Nephron (organoid): Measurements from ENCODE around the gene LSG1.

Source experiments
- H3K27ac Mint-ChIP-seq, 3 experiments: 2 replicates each; pipeline ENCODE4 v1.8.0; 2020; ENCODE audit warnings: mixed read lengths in 3 of 3, mild to moderate bottlenecking in 2 of 3, moderate library complexity in 1 of 3
- H3K27me3 Mint-ChIP-seq: 2 replicates; pipeline ENCODE4 v1.8.0; 2021; ENCODE audit warnings: low read depth, mild to moderate bottlenecking, moderate library complexity, mixed read lengths
- H3K36me3 Mint-ChIP-seq: 2 replicates; pipeline ENCODE4 v1.8.0; 2020; ENCODE audit warnings: low read depth, mixed read lengths
- H3K4me1 Mint-ChIP-seq: 2 replicates; pipeline ENCODE4 v1.8.0; 2020; ENCODE audit warnings: mixed read lengths
- H3K4me3 Mint-ChIP-seq, 3 experiments: 2 replicates each; pipeline ENCODE4 v1.8.0; 2020; ENCODE audit warnings: mild to moderate bottlenecking in 3 of 3, mixed read lengths in 3 of 3, moderate library complexity in 2 of 3
- H3K9me3 Mint-ChIP-seq: 2 replicates; pipeline ENCODE4 v1.8.0; 2020; ENCODE audit warnings: mixed read lengths
- TF ChIP-seq, protein P1 (sequence below), 3 experiments: fragments of 200-600 bp; sonication (generic); IDR thresholded peaks; one replicate each; pipeline ENCODE4 v1.5.0; 2021; ENCODE audit warnings: antibody characterized with exemption in 3 of 3; ENCODE audit not compliant: unreplicated experiment in 3 of 3

Gene LSG1

DNA sequence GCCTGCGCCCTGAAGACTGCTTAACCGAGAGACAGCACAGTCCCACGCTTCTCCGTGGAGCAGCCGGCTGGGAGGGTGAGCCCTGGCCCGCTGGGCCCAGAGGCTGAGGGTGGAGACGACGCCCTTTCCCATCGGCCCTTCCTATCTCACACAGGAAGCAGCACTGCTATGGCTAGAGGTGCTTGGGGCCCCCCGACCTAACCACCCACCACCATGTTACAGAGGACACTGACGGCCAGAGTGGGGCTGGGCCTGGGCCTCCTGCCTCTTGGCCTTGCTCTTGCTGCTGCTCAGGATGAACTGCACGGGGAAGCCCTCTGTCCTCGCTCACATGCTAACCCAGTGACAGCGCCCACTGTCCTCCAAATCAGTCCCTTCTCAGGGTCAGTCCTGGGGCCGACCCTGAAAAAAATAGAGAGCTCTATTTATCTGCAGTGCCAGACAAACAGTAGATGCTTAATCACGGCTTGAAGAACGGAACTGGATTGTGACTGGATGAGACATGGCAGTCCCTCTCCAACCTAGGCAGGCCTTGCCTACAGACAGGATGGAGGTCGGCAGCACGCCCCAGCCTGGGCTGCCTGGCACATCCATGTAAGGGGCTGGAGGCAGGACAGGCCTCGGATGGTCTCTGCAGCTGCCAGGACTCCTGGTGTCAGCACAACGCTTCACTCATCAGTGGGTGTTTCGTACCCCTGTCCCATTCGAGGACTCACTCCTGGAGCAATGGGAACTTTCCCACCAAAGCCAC is 53.0 kb downstream of the LSG1 start:
- H3K27me3 Mint-ChIP-seq = no peaks in the 10 kb centered on the region
- TF ChIP-seq, protein P1, sequence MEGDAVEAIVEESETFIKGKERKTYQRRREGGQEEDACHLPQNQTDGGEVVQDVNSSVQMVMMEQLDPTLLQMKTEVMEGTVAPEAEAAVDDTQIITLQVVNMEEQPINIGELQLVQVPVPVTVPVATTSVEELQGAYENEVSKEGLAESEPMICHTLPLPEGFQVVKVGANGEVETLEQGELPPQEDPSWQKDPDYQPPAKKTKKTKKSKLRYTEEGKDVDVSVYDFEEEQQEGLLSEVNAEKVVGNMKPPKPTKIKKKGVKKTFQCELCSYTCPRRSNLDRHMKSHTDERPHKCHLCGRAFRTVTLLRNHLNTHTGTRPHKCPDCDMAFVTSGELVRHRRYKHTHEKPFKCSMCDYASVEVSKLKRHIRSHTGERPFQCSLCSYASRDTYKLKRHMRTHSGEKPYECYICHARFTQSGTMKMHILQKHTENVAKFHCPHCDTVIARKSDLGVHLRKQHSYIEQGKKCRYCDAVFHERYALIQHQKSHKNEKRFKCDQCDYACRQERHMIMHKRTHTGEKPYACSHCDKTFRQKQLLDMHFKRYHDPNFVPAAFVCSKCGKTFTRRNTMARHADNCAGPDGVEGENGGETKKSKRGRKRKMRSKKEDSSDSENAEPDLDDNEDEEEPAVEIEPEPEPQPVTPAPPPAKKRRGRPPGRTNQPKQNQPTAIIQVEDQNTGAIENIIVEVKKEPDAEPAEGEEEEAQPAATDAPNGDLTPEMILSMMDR (IDR thresholded peaks at IDR 0.05; ENCODE audit: unreplicated experiment in 3 of 3) = no peak
- H3K4me1 Mint-ChIP-seq = peaks cover 9% of the 10 kb centered on the region
- H3K36me3 Mint-ChIP-seq = peaks cover 31% of the 10 kb centered on the region
- no peaks in the 10 kb centered on the region for H3K9me3 Mint-ChIP-seq
- H3K4me3 Mint-ChIP-seq = no peak overlapping the region
- H3K27ac Mint-ChIP-seq = no peak overlapping the region

- Mint-ChIP-seq H3K4me3 (no peak overlapping the region), H3K27me3 (no peaks in the 10 kb centered on the region), H3K36me3 (peaks cover 24% of the 10 kb centered on the region), H3K9me3 (no peaks in the 10 kb centered on the region), H3K4me1 (peaks cover 2% of the 10 kb centered on the region), H3K27ac (no peak overlapping the region)
- TF ChIP-seq, protein P1 (IDR thresholded peaks at IDR 0.05; ENCODE audit: unreplicated experiment in 3 of 3) = no peak
These were observed 54.2 kb downstream of the LSG1 start for GRCh38 chr3:194617827-194618226.

GRCh38 chr3:194617143-194617671 is 54.8 kb downstream of the LSG1 start:
- no peaks in the 10 kb centered on the region for H3K27me3 Mint-ChIP-seq
- H3K27ac Mint-ChIP-seq = no peak overlapping the region
- TF ChIP-seq, protein P1 (IDR thresholded peaks at IDR 0.05; ENCODE audit: unreplicated experiment in 3 of 3) = no peak
- no peaks in the 10 kb centered on the region for H3K4me1 Mint-ChIP-seq
- peaks cover 26% of the 10 kb centered on the region for H3K36me3 Mint-ChIP-seq
- H3K9me3 Mint-ChIP-seq = no peaks in the 10 kb centered on the region
- no peak overlapping the region for H3K4me3 Mint-ChIP-seq

- Mint-ChIP-seq H3K27ac (no peak overlapping the region), H3K36me3 (peaks cover 29% of the 10 kb centered on the region)
These were observed 56.8 kb downstream of the LSG1 start for GRCh38 chr3:194615226-194615625.

GRCh38 chr3:194612221-194612620 is 59.8 kb downstream of the LSG1 start:
- no peaks in the 10 kb centered on the region for H3K27me3 Mint-ChIP-seq

More at GRCh38 chr3:194615226-194615625, 56.8 kb downstream of the LSG1 start:
- Mint-ChIP-seq H3K27me3 (no peaks in the 10 kb centered on the region), H3K4me1 (no peaks in the 10 kb centered on the region), H3K4me3 (no peak overlapping the region), H3K9me3 (no peaks in the 10 kb centered on the region)
- TF ChIP-seq, protein P1 (IDR thresholded peaks at IDR 0.05; ENCODE audit: unreplicated experiment in 3 of 3) = no peak

More at GRCh38 chr3:194612221-194612620, 59.8 kb downstream of the LSG1 start:
- Mint-ChIP-seq H3K4me3 (no peak overlapping the region), H3K36me3 (peaks cover 33% of the 10 kb centered on the region), H3K4me1 (peaks cover 12% of the 10 kb centered on the region), H3K9me3 (no peaks in the 10 kb centered on the region), H3K27ac (no peak overlapping the region)
- TF ChIP-seq, protein P1 (IDR thresholded peaks at IDR 0.05; ENCODE audit: unreplicated experiment in 3 of 3) = no peak
